GM18858 (cell line): ENCODE data around the gene INO80D.
A peak's percentile ranks its signal among the peaks of the same experiment; 100 is the strongest.
"Not testable (repeated sequence)": the region's sequence is repeated elsewhere in the genome, so short reads cannot be mapped to it uniquely, and the experiment has no call there.

Experiments
- ATAC-seq: cut with Tn5 transposase; IDR thresholded peaks from one replicate; pipeline ENCODE4 v1.9.1; 2021; ENCODE audit not compliant: unreplicated experiment

Gene INO80D

GRCh38 chr2:206084870-206085741 lies 868 bp downstream of the INO80D start:
- peak; percentile 11 for ATAC-seq

DNA sequence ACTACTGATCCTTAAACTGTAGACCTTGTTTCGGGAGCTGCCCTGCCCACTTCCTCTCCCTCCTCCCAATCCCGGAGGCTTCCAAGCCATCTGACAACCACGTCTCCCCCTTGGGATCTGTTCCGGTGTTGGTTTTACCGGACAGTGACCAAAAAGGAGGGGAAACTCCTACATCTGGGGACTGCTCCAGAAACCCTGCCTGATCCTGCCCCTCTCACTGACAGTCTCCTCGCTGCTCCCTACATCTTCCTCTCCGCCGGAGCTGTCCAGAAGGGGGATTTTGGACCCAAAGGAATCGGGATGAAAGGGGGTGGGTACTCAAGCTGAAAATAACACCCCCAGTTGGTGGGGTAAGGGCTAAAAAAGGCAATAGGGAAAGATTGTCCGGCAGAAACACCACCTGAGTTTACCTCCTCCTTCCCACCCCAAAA lies 1.5 kb downstream of the INO80D start:
- ATAC-seq, result no peak

- ATAC-seq, result no peak
Observed at GRCh38 chr2:206083602-206084438, 2.2 kb downstream of the INO80D start.

DNA sequence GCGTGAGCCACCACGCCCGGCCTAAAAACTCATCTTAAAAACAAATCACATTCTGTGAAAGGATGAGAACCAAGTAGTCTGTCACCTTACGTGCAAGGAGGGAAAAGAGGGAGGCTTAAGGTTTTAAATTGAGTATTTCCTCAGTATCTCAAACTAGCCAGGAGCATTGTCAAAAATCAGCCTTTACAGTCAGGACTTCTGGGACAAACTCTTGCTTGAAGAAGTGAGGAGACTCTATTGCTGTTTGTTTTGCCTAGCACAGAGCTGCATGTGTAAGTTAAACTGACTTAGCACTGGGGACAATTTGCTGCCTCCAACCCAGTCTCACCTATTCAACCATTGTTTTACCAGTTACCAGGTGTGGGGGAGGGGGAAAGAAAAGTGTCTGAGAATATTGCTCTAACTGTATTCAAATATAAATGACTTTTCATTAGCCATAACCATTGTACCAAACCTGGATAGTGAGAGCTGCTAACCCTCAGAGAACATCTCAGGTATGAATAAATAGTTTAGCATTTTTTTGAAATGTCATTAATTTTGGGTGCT lies 3.6 kb downstream of the INO80D start:
- ATAC-seq, result no peak

DNA sequence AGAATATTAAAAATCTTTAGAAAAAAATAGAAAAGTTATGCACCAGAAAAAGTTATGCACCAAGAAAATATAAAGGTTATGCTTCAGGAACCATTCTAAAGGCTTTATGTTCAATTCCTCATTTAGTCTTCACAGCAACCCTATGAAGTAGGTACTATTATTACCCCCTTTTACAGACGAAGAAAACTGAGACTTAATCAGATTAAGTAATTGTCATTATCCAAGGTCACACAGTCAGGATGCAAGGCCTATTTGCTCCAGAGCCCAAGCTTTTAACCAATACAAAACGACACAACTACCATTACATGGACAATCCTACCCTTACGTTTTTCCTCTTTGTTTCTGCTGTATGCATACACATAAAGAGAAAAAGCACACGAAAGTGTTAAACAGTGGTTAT lies 5.0 kb downstream of the INO80D start:
- no peak for ATAC-seq

DNA sequence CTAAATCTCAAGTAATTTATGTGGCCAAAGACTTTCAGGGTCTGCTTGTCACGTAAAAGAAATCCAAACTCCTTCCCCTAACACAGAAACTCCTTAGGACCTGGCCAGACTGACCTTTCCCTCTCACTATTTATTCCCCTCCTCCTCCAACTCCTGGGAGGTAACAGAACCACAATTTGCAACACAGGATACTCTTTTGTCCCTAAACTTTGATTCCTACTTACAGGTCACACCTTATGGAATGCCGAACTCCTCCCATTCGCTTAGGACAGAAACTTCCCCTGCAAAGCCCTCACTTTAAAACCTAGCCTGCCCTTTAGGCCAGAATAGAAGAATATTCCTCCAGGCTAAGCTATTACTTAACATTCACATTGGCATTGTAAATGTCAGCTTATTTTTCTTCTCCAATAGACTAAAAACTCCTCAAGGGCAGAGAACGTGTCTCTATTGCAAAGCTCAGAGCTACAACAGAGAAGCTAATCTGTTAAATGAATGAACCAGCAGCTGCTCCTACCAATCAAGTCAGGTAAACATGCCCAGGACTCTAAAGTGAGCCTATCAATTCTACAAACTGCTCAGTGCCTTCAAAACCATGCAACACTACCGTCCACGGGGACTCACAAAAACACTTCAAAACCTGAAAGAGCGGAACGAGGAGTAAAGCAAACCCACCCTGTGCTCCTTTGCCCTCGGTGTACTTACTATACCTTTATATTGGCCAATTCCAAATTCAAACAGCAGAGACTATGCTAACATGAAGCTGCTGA lies 6.1 kb downstream of the INO80D start:
- no peak for ATAC-seq

DNA sequence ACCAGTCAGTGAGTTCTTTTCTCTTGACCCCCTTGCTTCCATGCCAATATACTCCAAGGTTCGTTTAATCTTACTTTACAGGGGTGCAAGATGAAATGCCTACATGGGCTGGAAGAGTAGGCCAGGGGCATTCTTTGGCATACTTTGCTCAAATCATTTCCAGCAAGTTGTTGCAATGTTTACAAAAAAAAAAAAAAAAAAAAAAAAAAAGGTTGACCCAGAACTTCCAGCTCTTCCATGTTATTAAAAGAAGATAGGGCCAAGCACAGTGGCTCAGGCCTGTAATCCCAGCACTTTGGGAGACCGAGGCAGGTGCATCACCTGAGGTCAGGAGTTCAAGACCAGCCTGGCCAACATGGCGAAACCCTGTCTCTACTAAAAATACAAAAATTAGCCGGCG lies 8.1 kb downstream of the INO80D start:
- ATAC-seq, result not testable (repeated sequence)

DNA sequence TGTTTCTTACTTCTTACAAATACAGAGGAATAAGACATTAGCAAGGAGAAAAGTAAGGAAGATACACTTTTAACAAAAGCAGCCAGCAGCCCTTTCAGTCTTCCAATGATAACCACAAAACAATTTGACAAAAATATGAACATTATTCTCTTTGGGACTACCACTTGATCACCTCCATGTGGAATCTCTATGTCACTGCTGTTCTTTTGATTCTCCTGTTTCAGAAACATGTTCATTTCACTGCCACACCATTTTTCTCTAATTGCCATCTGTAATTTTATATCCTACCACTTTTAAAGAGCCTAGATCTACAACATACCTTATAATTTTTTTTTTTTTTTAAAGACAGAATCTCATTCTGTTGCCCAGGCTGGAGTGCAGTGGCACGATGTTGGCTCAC lies 10.9 kb downstream of the INO80D start:
- ATAC-seq, result no peak

- no peak for ATAC-seq
Observed at GRCh38 chr2:206071807-206072206, 14.2 kb downstream of the INO80D start.

GRCh38 chr2:206069417-206069816 lies 16.6 kb downstream of the INO80D start:
- no peak for ATAC-seq

DNA sequence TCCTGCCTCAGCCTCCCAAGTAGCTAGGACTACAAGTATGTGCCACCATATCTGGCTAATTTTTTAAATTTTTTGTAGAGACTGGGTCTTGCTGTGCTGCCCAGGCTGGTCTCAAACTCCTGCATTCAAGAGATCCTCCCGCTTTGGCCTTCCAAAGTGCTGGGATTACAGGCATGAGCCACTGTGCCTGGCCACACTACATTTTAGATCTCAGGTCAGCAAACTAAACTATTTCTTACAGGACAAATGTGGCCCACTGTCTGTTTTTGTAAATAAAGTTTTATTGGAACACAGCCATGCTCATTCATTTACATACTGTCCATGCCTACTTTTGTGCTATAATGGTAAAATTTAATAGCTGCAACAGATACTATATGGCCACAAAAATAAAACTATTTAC lies 17.8 kb downstream of the INO80D start:
- ATAC-seq, result no peak

- no peak for ATAC-seq
Observed at GRCh38 chr2:206064077-206064476, 21.9 kb downstream of the INO80D start.

- ATAC-seq, result no peak
Observed at GRCh38 chr2:206063635-206064034, 22.3 kb downstream of the INO80D start.

DNA sequence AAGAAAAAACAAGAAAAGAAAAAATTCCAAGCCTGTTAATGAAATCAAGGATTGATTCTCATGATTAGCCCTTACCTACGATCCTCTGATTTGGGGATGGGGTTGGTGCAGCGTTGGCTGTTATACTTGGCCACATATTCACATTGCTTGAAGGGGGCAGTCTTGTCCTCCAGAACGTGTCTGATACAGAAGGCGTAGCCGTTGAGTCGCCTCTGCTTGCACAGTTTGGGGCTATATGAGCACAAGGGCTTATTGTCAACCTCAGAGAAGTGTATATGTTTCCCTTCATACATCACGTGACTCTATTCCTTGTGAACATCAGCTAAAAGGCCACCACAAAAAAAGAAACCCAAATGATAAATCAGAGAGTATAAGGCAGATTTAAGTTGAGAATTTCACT lies 23.2 kb downstream of the INO80D start:
- no peak for ATAC-seq

DNA sequence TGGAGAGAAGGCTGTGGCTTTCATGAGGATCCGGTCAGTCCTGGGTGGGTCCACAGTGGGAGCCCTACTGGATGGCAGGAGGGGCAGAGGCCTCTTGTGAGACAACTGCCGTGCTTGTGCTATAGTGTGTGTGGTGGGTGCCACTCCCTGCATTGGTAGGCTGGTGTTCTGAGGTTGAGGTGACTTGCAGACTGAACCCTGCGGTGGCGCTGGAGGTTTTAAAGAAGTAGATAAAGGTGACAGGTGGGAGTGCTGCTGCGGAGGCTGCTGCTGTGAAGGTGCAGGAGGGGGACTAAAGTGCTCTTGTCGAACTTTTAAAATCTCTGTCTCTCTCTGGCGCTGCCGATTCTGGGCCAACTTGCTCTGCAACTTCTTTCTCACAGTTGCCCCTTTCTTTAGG lies 29.7 kb downstream of the INO80D start:
- no peak for ATAC-seq

- ATAC-seq, result no peak
Observed at GRCh38 chr2:206054952-206055351, 31.0 kb downstream of the INO80D start.

- no peak for ATAC-seq
Observed at GRCh38 chr2:206051912-206052311, 34.1 kb downstream of the INO80D start.

- no peak for ATAC-seq
Observed at GRCh38 chr2:206049392-206049791, 36.6 kb downstream of the INO80D start.

- ATAC-seq, result no peak
Observed at GRCh38 chr2:206045251-206045650, 40.7 kb downstream of the INO80D start.

DNA sequence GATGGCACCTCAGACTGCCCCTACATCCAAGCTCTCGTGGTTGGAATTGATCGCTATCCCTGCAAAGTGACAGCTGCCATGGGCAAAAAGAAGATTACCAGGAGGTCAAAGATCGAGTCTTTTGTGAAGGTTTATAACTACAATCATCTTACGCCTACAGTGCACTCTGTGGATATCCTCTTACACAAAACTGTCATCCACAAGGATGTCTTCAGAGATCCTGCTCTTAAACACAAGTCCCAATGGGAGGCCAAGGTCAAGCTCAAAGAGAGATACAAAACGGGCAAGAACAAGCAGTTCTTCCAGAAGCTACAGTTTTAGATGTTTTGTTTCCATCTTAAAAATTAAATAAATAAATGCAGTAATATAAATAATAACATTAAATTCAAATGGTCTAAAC lies 45.4 kb downstream of the INO80D start:
- no peak for ATAC-seq

GRCh38 chr2:206035393-206035792 lies 50.6 kb downstream of the INO80D start:
- ATAC-seq, result not testable (repeated sequence)
